Loucy (cell line): ENCODE results near the gene DGKB.

Experiments used
- CTCF ChIP-seq: fragments of 200-600 bp; sonication (generic); conservative IDR thresholded peaks from 2 replicates; pipeline ENCODE4 v1.5.1; 2014; ENCODE audit warnings: mild to moderate bottlenecking, antibody characterized with exemption, low read length
- EZH2phosphoT487 ChIP-seq: fragments of 200-600 bp; IDR thresholded peaks from 2 replicates; pipeline ENCODE4 v1.6.1; 2018; ENCODE audit warnings: antibody characterized with exemption, mild to moderate bottlenecking, moderate library complexity, borderline replicate concordance

DNA sequence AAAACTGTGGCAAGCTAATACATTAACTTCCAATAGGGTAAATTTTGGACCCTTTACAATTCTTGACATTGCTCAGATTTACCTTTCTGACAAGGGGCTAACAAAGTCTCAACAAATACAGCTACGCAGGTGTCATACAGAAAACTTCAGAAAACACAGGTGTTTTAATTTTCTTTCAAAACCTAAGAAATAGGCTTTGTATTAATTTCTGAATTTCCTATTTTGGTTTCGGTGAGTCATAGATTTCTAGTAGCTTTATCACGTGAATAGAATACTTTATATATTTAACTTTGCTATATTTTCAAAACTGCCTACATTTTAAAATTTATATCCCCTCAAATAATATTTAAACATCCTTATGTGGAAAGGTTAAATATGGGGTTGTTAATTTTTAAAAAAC is 215.3 kb downstream of the DGKB start:
- TF ChIP-seq CTCF (no peak), EZH2phosphoT487 (no peak)
